Large intestine (tissue), 12 donors: Measurements from ENCODE around the gene PRPF19. TPM values are rescaled to one million over a fixed set of nuclear protein-coding genes. Genes with fewer than 3 reads are reported as not detected.
A peak's percentile ranks its signal among the peaks of the same experiment; 100 is the strongest.

Experiments used
- DNase-seq, 2 donors: peaks; one replicate each; pipeline versions ENCODE4 v3.0.0 to v3.0.0-alpha.2; 2013
- H3K27ac ChIP-seq: one replicate; pipeline ENCODE4 v1.5.1; 2013; ENCODE audit warnings: low read length
- H3K27me3 ChIP-seq: 2 replicates; pipeline ENCODE4 v1.6.1; 2013; ENCODE audit warnings: low read length; ENCODE audit not compliant: control insufficient read depth, insufficient read depth
- H3K36me3 ChIP-seq: 2 replicates; pipeline ENCODE4 v1.6.1; 2013; ENCODE audit warnings: low read length; ENCODE audit not compliant: control insufficient read depth, insufficient read depth
- H3K4me1 ChIP-seq: one replicate; pipeline ENCODE4 v1.6.1; 2013; ENCODE audit warnings: low read length; ENCODE audit not compliant: control insufficient read depth, insufficient read depth
- H3K4me3 ChIP-seq: one replicate; pipeline ENCODE4 v1.5.1; 2013; ENCODE audit warnings: low read length
- H3K9me3 ChIP-seq: one replicate; pipeline ENCODE4 v1.6.1; 2013; ENCODE audit warnings: mild to moderate bottlenecking, low read depth, low read length, moderate library complexity; ENCODE audit not compliant: control insufficient read depth
- WGBS: methylation state at CpG from one replicate; pipeline ENCODE4 v1.1.5; 2013; ENCODE audit warnings: low lambda C conversion rate; ENCODE audit not compliant: insufficient coverage; 5-methylcytosine and 5-hydroxymethylcytosine counted together
- long read RNA-seq, 11 donors: transcript quantifications; one replicate each; lab custom pipeline, GENCODE V29; 2026
- polyA plus RNA-seq: library from polyadenylated mRNA; unstranded; fragments of 120-200 nt; gene quantifications from one replicate; pipeline ENCODE4 v1.2.1, GENCODE V29; 2013

PRPF19 gene
- 92.6 TPM for polyA plus RNA-seq
- long read RNA-seq, donor 1, partial matches to known transcripts, result 7 of 10 reads
- long read RNA-seq, donor 1, other reads (novel, unspliced or antisense), result 0 of 10 reads
- long read RNA-seq, donor 2, transcript PRPF19-201 (16 exons, 2,157 nt), result major isoform, 24 of 69 reads
- long read RNA-seq, donor 2, partial matches to known transcripts, result 44 of 69 reads
- long read RNA-seq, donor 2, other reads (novel, unspliced or antisense), result 0 of 69 reads
- long read RNA-seq, donor 3, result 0 reads
- long read RNA-seq, donor 4, partial matches to known transcripts, result 0 of 1 reads
- long read RNA-seq, donor 4, other reads (novel, unspliced or antisense), result 0 of 1 reads
- long read RNA-seq, donor 5, partial matches to known transcripts, result 14 of 17 reads
- long read RNA-seq, donor 5, other reads (novel, unspliced or antisense), result 0 of 17 reads
- long read RNA-seq, donor 6, transcript PRPF19-201 (16 exons, 2,157 nt), result major isoform, 29 of 34 reads
- long read RNA-seq, donor 6, partial matches to known transcripts, result 5 of 34 reads
- long read RNA-seq, donor 6, other reads (novel, unspliced or antisense), result 0 of 34 reads
- long read RNA-seq, donor 7, transcript PRPF19-201 (16 exons, 2,157 nt), result major isoform, 8 of 8 reads
- long read RNA-seq, donor 7, partial matches to known transcripts, result 0 of 8 reads
- long read RNA-seq, donor 7, other reads (novel, unspliced or antisense), result 0 of 8 reads
- long read RNA-seq, donor 8, transcript PRPF19-201 (16 exons, 2,157 nt), result major isoform, 24 of 35 reads
- long read RNA-seq, donor 8, partial matches to known transcripts, result 11 of 35 reads
- long read RNA-seq, donor 8, other reads (novel, unspliced or antisense), result 0 of 35 reads
- long read RNA-seq, donor 9, transcript PRPF19-201 (16 exons, 2,157 nt), result major isoform, 21 of 21 reads
- long read RNA-seq, donor 9, partial matches to known transcripts, result 0 of 21 reads
- long read RNA-seq, donor 9, other reads (novel, unspliced or antisense), result 0 of 21 reads
- long read RNA-seq, donor 10, transcript PRPF19-201 (16 exons, 2,157 nt), result major isoform, 23 of 29 reads
- long read RNA-seq, donor 10, partial matches to known transcripts, result 6 of 29 reads
- long read RNA-seq, donor 10, other reads (novel, unspliced or antisense), result 0 of 29 reads
- long read RNA-seq, donor 11, transcript PRPF19-201 (16 exons, 2,157 nt), result major isoform, 20 of 20 reads
- long read RNA-seq, donor 11, partial matches to known transcripts, result 0 of 20 reads
- long read RNA-seq, donor 11, other reads (novel, unspliced or antisense), result 0 of 20 reads

DNA sequence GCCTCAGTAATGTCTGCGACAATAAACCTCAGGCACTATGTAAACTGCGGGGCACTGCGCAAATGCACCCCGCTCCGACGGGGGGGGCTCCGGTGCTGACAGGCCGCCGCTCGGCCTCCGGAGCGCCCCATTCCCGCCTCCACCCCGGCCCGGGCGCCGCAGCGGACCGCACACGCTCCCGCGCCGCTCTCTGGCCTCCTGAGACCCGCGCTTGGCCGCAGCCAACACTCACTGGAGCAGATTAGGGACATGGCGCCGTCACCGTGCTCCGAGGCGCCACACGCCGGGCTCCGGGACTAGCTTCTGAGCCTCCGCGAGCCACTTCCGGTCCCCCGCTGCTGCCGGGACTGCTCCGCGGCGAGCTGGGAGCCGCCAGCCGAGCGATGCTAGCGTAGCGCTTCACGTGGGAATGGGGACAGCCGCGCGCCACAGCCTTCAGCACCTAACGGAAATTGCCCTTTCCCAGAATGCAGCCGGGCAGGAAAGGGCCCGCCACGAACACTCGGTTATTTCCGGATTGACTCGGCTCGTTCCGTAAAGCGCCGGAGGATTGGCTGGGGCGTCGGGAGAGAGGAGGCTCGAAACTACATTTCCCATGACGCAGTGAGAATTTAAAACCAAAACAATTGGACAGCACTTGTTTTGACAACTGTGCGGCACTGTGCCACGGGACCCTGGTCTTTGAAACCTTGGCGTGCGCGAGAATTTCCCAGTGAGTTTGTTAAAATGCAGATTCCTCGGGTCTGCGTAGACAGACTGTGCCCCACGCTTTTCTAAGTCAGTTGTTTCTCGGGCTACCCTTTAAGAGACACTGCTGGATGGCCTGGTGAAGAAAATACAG is at the start of gene PRPF19:
Gene PRPF19, minus strand, starts transcription at position 454 of the 841 bp plus-strand sequence. Its CDS starts 203 bp downstream, at position 251.
- no CpG with 5 or more reads among the region's 75 CpGs for WGBS
- DNase-seq, result peak; percentile 96 to 98
- H3K27me3 ChIP-seq, result peaks cover 2% of the 10 kb centered on the region
- no peaks in the 10 kb centered on the region for H3K9me3 ChIP-seq
- peaks cover 28% of the 10 kb centered on the region for H3K36me3 ChIP-seq
- peaks cover 15% of the 10 kb centered on the region for H3K4me1 ChIP-seq
- peak within 1 kb of the TSS; percentile 85 for H3K4me3 ChIP-seq
- peak within 1 kb of the TSS; percentile 95 for H3K27ac ChIP-seq

DNA sequence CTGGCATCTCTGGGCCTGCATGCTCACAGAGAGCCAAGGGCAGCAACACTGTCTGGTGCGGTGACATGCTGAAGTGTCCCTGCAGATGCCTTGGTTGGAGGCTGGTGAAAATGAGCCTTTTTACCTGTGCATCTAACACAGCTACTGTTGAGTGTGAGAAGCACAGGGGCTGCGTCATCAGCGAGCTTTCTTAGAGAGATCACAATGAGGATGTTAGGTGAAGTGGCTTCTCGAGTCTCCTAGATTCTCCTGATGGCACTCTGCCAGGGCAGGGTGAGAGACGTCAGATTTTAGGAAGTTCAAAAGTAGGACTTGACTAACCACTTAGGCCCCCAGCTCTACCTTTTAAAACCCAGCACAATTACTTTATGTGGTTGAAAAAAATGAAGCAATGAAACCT is 49.2 kb upstream of the PRPF19 start:
- H3K36me3 ChIP-seq, result no peaks in the 10 kb centered on the region
- no peaks in the 10 kb centered on the region for H3K9me3 ChIP-seq
- H3K27me3 ChIP-seq, result peaks cover 20% of the 10 kb centered on the region
- WGBS, result no CpG with 5 or more reads among the region's 5 CpGs
- no peak for DNase-seq
- H3K4me3 ChIP-seq, result no peak overlapping the region
- no peak overlapping the region for H3K27ac ChIP-seq
- H3K4me1 ChIP-seq, result peaks cover 7% of the 10 kb centered on the region

DNA sequence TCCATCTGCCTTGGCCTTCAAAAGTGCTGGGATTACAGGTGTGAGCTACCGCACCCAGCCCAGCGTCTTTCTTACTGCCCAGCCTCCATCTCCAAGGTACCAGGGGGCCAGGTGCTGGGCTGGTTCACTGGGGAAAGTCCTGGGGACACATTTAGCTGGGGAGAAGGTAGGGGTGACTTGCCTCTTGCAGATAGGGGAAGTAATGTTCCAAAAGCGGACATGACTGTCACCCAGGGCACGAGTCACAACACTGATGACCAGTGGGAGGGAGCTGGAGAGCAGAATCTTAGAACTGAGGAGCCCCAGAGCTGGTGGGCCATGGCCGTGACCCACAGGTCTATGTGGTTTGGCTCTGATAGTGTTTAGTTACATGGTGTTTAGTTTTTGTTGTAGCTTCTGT is 48.0 kb upstream of the PRPF19 start:
- no peak overlapping the region for H3K4me3 ChIP-seq
- no CpG with 5 or more reads among the region's 5 CpGs for WGBS
- no peaks in the 10 kb centered on the region for H3K36me3 ChIP-seq
- H3K9me3 ChIP-seq, result no peaks in the 10 kb centered on the region
- H3K27me3 ChIP-seq, result peaks cover 28% of the 10 kb centered on the region
- no peak for DNase-seq
- peaks cover 7% of the 10 kb centered on the region for H3K4me1 ChIP-seq
- H3K27ac ChIP-seq, result no peak overlapping the region

DNA sequence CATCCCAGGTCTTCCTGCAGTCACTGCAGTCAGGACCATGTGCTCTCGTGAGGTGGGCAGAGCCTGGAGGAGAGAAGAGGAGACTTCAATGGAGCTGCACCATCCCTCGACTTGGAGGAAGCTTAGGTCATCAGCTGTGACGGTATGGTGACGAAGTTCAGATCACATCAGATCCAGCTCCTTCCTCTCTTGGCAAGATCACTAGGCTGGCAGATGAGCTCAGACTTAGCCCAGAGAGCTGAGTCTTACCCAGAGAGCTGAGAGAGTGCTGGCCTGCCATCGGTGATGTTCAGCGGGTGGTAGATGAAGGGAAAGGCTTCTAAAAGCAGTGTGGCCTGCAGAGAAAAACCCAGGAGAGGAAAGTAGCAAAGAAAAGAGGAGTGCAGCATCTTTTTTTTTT is 47.4 kb upstream of the PRPF19 start:
- H3K9me3 ChIP-seq, result no peaks in the 10 kb centered on the region
- H3K27me3 ChIP-seq, result peaks cover 28% of the 10 kb centered on the region
- no peak for DNase-seq
- WGBS, result no CpG with 5 or more reads among the region's 6 CpGs
- H3K36me3 ChIP-seq, result no peaks in the 10 kb centered on the region
- H3K4me3 ChIP-seq, result no peak overlapping the region
- H3K27ac ChIP-seq, result no peak overlapping the region
- H3K4me1 ChIP-seq, result peaks cover 7% of the 10 kb centered on the region

DNA sequence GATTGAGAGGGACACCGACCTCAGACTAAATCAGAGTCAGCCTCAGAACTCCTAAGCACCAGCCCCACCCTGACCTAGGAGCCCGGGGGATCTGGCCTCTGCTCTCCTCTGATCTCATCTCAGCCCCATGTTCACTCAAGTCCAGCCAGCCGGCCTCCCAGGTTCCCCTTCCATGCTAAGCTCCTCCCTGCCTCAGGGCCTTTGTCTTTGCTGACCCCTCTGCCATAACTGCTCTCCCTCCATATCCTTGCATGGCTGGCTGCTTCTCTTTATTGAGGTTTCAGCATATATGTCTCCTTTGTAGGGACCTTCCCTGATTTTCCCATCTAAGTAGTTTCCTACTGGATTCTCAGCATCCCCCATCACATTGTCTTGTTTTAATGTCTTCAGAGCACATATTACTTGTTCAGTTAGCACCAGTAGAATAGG is 46.4 kb upstream of the PRPF19 start:
- peak overlapping the region; percentile 52 for H3K27ac ChIP-seq
- no peaks in the 10 kb centered on the region for H3K9me3 ChIP-seq
- H3K4me1 ChIP-seq, result peaks cover 7% of the 10 kb centered on the region
- peak overlapping the region; percentile 45 for H3K4me3 ChIP-seq
- H3K36me3 ChIP-seq, result no peaks in the 10 kb centered on the region
- H3K27me3 ChIP-seq, result peaks cover 28% of the 10 kb centered on the region
- WGBS, result 67% methylated on average over 1 of the region's 3 CpGs
- no peak for DNase-seq

DNA sequence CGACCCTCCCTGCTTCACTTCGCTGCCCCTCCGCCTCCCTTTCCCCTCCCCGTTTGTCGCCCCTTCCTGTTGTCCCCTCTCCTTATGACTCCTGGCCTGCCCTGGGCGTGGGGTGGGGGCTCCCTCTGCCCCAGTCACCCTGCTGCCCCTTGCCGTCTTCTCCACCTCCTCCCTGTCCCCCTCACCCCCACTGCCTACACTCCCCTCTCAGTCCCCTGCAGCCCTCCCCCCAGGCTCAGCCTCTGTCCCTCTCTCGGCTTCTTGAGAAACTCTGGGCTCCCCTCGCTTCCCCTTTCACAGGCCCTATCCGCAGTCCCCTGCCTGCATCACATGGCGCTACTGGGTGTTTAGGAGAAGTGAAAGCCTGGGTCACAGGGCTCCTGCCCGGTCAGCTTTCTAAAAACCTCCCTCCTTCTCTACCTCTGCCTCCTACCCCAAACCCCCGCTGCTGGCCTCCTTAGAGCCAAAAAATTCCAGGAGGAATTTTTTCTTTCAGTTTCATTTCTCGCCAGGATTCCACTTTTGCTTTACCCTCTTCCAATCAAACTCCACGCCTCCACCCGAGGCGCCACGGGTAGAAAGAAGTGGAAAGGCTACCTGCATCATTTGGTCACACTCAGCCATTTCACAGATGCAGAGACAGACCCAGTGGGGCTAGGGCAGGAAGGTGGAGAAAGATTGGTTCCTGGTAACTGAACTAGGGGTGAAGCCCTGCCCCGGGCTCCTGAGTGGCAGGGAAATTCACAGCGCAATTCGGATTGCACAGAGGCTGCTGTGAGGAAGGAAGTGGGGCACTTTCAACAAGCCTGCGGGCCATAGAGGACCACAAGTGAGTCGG is 45.7 kb upstream of the PRPF19 start, which contains the start of gene SLC15A3:
Gene SLC15A3, minus strand, starts transcription at position 273 of the 838 bp plus-strand sequence. CDS start 625 bp downstream, outside the sequence.
- peak within 1 kb of the TSS; percentile 52 for H3K27ac ChIP-seq

DNA sequence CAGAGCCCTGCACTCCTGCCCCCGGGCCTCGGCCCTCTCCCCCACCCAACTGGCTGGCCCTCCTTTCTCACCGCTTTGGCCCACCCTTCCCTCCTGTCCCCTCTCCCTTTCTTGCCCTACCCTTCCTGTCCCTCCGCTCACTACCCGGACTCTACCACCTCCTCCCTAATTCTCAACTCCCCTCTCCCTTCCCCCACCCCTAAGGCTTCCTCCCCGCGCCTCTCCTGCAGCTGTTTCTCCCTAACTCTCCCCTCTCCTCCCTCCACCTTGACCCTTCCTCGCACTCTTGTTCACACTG is 45.2 kb upstream of the PRPF19 start:
- H3K4me1 ChIP-seq, result peaks cover 7% of the 10 kb centered on the region
- H3K27ac ChIP-seq, result peak overlapping the region; percentile 52
- 18% methylated on average over 4 of the region's 8 CpGs for WGBS
- H3K27me3 ChIP-seq, result peaks cover 28% of the 10 kb centered on the region
- DNase-seq, result no peak
- H3K9me3 ChIP-seq, result no peaks in the 10 kb centered on the region
- H3K4me3 ChIP-seq, result peak overlapping the region; percentile 45
- H3K36me3 ChIP-seq, result no peaks in the 10 kb centered on the region

More for the DNA sequence above, 45.7 kb upstream of the PRPF19 start, which contains the start of gene SLC15A3:
- H3K4me3 ChIP-seq, result peak within 1 kb of the TSS; percentile 45
- H3K36me3 ChIP-seq, result no peaks in the 10 kb centered on the region
- H3K9me3 ChIP-seq, result no peaks in the 10 kb centered on the region
- H3K27me3 ChIP-seq, result peaks cover 28% of the 10 kb centered on the region
- 17% methylated on average over 3 of the region's 23 CpGs for WGBS
- DNase-seq, result peak in 1 of 2 donors; percentile 63
- peaks cover 7% of the 10 kb centered on the region for H3K4me1 ChIP-seq

DNA sequence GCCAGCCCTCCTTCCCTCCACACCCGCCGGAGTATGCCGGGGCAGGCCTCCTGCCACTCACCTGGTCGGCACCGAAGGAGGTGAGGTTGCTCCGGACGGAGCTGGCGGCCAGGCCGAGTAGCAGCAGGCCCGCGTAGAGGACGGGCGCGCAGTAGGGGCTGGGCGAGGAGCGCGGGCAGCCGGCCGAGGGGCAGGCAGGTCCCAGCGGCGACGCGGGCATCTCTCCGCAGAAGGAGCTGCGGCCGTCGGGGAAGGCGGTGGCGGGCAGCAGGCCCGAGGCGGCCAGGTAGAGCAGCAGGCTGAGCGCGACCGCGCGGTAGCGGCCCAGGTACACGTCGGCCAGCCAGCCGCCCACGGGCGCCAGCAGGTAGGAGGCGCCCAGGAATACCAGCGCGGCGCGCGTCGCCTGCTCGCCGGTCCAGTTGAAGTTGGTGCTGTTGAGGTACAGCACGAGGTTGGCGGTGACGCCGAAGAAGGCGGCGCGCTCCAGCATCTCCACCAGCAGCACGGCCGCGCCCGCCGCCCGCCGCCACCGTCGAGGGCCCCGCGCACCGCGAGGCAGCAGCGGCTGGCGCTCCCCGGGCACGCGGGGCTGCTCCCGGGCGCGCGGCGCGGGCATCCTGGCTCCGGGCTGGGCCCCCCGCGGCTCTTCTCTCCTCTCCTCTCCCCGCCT is 44.7 kb upstream of the PRPF19 start:
- Histone ChIP-seq H3K9me3 (no peaks in the 10 kb centered on the region), H3K27ac (no peak overlapping the region), H3K36me3 (no peaks in the 10 kb centered on the region), H3K4me1 (peaks cover 7% of the 10 kb centered on the region), H3K27me3 (peaks cover 28% of the 10 kb centered on the region), H3K4me3 (peak overlapping the region; percentile 45)
- WGBS, result no CpG with 5 or more reads among the region's 86 CpGs
- DNase-seq, result peak; percentile 38 to 60
